Hematopoietic multipotent progenitor cell treated with erythropoietin and hydrocortisone succinate and interleukin-3 and kit ligand, for 8 days (in vitro differentiated cells): Measurements from ENCODE around the gene TBC1D7.

Experiments used
- DNase-seq: peaks from one replicate; pipeline ENCODE4 v3.0.0-alpha.2; 2015

TBC1D7 gene

DNA sequence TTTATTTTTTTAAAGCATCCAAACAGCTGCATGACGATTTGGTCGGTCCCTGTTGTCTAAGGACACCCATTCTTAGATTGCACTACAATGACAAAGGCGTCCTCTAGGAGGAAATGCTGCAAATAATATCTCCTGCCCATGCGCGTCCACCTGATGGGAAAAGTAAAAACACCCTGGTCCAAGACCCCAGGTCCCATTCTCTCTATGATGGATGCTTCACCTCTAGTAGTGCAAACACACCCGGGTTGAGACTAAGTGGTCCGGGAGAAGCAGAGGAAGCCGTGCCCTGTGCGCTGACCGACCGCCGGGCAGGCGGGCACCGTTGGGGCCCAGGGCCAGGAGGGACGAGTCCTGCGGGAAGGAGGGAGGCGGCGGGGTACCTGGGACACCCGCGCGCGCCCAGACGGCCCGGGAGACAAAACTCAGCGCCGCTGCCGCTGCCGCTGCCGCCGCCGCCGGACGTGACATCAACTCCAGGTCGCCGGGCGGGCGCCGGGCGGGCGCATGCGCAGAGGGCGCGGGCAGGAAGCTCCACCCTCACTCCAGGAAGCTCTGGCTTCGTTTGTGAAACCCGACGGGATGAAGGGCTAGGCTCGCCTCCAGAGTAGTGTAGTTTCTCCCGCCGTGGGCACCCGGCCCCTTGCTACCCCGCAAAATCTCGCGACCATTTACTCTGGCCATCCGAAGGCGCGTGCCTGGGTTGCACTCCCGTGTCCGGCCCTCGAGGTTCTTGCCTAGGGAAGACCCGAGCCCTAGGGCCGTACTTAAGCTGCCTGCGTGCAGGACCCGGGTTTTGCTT, at the start of gene TBC1D7:
TBC1D7 (minus strand) TSS at position 462 of the 799 bp plus-strand sequence. CDS start 1,639 bp downstream, outside the sequence.
- peak; percentile 90 for DNase-seq

DNA sequence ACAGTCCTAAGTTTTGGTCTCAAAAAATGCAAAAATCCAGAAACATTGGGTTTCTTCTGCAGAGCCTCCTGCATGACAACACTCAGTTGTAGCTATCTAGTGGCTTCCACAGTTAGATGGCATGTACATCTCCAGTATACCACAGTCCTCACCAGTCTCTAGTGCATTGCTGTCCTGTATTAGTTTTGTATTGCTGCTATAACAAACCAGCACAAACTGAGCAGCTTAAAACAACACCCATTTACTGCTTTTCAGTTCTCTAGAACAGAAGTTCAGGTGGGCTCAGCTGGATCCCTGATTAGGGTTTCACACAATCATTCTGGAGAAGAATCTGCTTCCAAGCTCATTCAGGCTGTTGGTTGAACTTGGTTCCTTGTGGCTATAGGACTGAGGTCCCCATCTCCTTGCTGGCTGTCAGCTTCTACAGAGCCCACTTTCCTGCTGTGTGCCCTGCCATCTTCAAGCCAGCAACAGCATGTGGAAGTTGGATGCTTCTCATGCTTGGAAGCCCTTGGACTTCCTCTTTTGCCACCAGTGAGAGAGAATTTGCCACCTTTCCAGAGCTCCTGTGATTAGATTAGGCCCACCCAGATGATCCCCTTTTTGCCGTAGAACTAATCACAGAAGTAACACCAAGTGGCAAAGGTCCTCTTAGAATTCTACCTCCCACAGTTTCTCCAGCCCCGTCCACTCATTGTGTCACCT, 48.9 kb upstream of the TBC1D7 start:
- no peak for DNase-seq

DNA sequence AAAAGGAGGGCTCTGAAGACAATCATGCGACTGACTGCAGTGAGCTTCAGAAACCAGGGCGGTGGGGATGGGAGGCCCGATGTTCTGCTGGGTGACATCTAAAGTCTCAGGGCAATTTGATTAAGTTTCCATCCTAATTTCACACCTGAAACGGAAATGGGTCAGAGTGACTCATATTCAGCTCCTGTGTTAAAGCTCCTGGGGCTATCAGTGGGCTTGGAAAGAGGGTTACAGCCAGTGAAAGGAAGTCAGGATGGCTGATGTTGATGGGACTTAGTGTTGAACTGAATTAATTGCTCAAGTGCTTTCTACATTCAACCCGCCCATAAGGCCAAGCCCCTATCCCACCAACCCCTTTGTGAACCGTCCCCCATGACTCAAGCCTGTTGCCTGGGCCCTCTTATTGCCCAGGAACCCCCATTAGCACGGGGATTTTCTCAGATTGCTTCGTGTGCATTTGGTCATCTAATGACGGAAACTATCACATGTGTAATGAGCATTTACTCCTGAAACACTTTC, 47.1 kb upstream of the TBC1D7 start:
- DNase-seq, result no peak

DNA sequence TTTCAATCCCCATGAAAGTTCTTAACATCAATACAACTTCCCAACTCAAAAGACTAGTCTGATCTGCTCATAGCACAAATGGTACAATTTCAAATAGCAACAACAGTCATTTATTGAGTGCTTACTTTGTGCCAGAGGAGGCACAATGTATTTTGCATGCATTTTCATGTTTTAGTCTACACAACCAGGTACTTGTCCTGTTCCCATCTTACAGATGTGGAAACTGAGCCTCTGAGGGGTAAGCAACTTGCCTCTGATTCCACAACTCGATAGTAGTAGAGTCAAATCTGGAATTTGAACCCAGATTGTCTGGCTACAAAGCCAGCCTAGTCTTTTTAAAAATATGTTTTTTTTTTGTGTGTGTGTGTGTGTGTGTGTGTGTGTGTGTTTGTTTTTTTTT, 45.6 kb upstream of the TBC1D7 start:
- no peak for DNase-seq

DNA sequence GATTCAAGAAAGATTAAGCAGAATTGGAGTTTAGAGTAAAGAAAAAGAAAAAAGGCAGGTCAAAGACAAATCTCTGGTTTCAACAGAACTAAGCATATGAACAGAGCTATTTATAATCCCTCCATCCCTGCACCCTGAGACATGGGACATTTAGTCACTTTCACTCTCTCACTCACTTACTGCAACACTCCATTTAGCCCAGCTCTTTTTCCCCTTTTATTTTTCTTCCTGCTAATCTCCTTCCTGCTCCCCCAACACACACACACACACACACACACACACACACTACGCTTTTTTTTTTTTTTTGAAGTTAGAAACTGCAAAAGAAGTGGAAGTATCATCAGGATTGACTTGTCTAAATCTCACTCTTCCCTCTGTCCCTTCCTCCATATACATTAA, 45.1 kb upstream of the TBC1D7 start:
- no peak for DNase-seq

DNA sequence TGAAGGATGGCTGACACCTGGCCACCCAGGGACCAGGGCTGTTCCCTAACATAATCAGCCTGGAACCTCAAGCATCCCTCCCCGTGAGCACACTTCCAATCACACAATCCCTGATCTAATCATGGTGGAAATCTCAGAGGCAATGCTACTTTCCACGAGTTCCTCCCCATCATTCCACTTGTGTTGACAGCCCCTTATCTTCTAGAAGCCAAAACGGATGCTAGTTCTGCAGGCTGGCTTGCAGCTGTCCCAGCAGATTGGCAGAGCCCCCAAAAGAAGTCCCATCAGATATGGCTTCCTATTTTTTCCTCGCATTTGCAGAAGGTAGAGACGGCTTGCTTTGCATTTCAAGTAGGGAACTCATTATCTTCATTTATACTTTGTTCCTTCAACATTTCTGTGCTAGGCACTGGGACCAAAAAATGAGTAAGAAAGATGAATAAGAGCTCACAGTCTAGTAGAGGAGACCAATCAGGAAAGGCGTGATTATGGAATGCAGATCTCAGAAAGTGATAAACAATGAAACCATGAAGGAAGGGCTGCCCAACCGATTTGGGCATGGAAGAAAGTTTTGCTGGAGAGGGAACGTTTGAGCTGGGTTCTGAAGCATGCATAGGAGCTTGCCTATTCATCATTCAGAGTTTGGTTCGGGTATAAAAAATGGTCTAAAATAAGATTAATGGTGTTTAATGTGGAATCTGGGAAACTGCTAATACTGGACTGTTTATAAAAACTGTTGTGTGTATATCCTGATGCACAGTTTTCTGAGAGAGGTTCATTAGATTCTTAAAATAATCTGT, 44.6 kb upstream of the TBC1D7 start:
- DNase-seq, result no peak

DNA sequence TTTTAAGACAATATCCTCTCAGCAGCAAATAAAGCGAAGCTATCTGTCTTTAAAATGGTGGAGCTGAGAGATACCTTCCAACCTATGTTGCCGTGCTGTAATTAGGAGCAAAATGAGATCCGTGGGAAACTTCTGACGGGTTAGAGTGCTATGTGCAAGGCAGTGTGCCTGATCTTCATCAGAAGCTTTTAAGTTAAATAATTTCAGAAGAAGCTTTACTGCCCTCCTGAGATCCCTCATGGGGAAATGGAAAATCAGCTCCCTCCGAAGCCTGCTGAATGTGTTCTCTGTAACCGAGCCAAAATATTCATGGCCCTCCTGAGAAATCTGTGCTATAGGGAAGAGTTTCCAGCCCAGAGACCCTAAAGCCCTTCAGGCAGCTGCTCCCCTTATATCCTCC, 43.7 kb upstream of the TBC1D7 start:
- DNase-seq, result no peak

DNA sequence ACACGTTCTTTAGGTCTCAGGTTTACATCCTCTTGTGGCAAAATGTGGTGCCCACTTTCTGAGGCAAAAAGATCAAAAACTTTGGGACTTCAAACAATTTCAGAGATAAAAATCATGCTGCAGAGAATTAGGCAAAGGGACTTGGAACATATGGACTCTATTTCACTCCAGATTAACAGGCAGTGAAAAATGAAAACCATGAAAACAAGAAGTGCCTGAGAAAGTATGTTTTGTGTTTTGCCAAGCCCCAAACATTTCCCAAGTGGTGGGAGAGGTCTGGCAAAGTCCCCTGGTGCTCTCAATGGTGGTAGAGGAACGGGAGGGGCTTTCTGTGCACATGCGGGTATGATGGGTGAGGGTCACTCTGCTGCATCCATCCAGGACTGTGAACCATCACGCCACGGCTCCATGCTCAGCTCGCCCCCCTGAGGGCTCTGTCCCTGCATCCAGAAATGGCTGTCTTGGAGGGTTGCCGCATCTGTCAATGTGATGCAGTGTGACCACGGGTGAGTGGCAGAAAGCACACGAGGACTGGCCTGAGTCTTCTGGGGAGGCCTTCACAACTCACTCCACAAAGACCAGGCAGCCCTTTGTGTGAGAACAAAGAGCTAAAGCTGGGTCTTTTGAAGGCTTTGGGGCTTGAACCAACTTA, 43.2 kb upstream of the TBC1D7 start:
- no peak for DNase-seq

DNA sequence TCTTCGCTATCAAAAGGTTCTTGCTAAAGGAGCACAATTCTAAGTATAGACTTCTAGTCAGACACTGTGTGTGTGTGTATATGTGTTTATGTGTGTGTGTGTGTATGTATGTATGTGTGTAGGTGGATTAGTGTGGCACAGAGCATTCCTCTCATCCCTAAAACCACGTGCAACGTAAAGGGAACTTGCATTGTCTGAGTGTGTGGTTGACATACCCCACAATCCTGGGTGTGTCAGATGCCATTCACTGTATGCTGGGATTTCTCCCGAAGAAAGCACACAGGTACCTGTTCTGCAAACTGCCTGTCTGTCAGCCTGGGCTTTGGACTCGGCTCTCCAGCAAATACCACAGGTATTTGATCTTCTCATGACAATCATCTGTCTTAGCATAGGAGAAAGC, 42.3 kb upstream of the TBC1D7 start:
- DNase-seq, result no peak

DNA sequence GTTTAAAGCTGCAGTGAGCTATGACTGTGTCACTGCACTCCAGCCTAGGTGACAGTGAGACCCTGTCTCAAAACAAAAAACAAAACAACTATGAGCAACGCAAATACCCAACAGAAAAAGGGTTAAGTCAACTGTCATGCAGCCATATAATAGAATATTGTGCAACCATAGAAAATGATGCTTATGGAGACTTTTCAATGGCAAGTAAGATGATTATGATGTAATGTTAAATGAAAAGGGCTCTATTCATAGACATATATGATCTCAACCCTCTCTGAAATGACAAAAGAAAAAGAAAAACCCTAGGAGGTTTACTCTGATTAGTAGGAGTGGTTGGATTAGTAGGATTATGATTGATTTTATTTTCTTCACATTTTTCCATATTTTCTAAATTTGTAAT, 41.3 kb upstream of the TBC1D7 start:
- DNase-seq, result no peak

DNA sequence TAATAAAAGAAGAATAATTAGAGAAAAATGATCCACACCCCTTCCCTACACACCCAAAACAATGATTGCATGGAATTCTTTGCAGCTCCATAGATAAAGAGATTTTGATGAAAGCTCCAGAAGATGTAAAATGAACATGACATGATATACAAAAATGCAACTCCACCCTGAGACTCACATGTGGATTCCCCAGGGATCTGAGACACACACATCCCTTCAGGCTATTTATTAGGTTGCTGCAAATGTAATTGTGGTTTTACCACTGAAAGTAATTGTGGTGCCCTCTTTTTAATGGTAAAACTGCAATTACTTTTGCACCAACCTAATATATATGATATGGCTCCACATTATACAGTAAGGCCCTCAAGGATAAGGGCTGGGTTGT, 40.4 kb upstream of the TBC1D7 start:
- DNase-seq, result no peak

DNA sequence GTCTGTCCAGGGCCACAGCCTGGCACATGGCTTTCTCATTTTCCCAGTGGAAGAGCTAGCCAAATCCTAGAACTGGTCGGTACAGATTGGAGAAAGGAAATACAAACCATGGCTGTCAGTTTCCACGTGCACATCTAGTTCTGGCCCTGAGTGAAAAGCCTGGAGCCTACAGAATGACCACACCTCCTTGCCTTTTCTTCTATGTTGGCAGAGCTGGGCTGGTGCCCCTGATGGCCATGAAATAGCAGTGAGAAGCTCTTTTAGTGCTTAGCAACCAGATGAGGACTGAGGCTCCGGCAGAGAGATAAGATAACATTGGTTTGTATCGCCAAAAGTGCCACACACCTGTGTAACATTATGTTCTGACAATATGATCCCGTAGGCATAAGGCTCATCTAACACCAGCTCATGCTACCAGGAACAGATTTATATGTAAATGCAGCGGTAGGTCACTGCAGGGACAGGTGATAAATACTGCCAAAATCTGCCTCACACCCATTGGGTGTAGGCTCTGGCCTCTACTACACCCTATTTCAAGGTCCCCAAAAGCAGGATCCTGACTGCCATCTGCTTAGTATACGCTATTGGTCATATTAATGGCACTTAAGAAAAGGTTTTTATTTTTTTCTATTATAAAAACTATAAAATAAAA, 39.9 kb upstream of the TBC1D7 start:
- no peak for DNase-seq

DNA sequence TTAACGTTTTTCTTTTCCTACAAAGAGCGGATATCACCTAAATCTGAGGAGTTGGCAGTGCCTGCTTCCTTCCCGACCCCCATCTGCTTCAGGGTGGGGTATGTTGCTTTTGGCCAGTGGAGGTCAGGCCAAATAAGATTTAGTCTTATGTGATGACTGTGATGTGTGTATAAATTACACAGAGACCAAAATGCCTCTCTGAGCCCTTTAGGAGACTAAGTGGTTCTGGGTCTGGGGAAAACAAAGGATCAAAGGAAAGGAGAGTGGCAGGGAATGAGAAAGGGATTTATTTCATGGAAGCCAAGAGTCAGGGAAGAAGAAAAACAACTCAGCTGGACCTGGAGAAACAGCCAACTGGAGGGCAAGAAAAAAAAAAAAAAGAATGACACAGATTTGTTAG, 39.1 kb upstream of the TBC1D7 start:
- no peak for DNase-seq

DNA sequence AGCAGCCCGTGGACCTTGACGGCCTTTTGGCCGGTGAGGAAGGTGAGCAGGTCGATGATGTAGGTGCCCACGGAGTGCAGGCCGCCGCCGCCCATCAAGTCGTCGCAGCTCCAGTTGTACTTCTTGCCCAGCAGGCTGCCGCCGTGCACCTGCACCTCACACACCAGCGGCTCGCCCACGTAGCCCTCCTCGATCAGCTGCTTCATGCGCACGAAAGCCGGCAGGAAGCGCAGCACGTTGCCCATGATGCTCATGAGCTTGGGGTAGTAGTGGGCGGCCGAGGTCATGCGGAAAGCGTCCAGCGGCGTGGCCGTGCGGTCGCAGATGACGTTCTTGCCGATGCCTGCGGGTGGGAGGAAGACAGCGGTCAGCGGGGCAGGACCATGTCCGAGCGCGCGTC, 37.0 kb upstream of the TBC1D7 start:
- no peak for DNase-seq

DNA sequence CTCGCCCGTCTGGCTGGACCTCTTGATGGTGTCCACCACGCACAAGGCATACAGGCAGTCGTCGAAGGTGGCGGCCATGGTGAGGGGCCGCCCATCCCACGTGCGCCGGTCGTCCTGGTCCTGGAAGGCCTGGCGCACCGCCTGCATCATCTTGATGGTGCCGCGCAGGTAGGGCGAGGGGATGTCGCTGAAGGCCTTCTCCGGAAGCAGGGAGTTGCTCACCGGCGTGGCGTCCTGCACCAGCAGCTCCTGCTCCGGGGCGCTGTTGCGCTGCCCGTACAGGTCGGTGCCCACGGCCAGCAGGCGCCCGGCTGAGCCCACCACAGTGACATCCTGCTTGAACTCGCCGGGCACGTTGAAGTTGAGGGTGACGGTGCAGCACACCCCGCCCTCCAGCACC, 36.5 kb upstream of the TBC1D7 start:
- no peak for DNase-seq

DNA sequence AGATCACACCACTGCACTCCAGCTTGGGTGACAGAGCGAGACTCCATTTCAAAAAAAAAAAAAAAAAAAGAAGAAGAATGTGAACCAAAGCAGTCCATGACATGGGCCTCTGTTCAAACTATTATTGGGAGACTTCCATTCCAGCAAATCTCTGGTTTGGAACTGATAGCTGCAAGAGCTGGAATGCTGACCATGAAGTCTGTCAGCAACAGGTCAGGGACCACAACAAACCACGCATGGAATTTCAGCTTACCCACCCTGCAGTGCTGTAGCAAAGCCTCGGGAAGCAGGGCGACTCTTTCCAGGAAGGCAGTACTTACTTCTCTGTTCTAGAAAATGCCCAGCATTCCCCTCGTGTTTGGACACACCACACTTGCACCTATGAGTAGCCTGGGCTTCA, 34.1 kb upstream of the TBC1D7 start:
- no peak for DNase-seq

DNA sequence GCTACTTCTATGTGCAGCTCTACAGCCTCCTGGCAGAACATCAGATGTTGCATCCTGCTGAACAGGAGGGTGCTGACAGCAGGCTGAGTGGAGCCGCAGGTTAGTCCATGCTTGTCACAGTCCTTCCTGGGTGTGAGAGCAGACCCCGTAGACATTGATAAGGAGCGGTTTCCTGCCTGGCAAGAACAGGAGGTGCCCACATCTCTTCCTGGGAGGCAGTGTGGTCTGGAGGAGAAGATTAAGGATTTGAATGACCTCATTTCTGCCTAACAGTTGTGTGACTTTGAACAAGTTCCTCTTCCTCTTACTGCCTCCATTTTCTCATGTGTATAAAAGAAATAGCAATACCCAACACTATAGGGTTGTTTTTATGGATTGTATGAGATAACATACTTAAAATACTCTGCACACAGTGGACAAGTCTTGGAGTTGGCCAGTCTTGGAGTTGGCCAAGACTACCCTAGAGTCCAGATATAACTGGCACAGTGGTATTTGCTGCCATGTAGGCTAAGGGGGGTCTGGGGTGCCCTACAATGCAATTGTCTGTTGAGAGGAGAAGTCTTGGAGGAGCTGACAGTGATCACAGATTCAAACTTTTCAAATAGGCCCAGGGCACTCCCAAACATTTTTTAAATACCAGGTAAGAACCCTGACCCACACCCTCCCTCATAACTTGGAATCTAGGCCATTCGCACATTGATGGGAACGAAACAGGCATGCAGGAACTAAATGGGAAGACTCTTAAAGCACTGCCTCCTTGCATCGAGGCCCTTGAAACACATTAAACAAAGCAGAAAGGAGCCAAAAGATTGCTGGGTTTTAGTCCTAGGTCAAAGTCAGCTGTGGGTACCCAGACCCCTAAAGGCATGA, 32.6 kb upstream of the TBC1D7 start:
- peak; percentile 95 for DNase-seq

DNA sequence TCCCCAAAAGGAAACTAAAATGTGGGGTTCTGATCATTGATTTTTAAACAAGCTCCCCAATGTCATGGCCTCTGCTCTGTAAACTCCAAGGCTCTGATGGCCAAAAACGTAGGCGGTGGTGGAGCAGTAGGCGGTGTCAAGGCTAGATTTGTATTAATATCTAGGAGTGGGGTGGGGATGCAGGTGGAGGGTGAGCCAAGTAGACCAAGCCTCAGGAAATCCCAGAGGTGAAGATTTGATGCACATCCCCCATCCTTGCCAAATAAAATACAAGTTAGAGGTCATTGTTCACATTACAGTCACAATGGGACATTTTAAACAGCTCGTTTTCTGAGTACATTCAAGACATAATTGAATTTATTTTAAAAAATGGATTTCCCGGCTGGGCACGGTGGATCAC, 30.9 kb upstream of the TBC1D7 start:
- DNase-seq, result no peak

DNA sequence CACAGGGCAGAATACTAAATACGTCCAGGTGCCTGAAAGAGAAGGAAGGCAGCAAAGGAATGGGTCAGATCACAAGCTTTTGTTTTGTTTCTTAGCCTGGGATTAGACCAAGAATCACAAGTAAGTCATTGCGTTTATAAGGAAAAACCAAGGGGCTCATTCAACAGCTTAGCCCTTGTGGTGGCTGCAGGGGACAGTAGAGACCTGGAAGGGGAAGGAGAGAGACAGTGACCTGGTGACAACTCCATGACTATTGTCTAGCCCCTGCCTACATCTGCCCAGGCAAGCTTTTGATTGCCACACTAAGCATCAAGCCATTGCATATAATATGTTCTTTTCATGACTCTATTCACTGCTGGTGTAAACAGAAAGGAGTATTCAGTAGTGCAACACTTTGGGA, 30.2 kb upstream of the TBC1D7 start:
- DNase-seq, result peak; percentile 33

DNA sequence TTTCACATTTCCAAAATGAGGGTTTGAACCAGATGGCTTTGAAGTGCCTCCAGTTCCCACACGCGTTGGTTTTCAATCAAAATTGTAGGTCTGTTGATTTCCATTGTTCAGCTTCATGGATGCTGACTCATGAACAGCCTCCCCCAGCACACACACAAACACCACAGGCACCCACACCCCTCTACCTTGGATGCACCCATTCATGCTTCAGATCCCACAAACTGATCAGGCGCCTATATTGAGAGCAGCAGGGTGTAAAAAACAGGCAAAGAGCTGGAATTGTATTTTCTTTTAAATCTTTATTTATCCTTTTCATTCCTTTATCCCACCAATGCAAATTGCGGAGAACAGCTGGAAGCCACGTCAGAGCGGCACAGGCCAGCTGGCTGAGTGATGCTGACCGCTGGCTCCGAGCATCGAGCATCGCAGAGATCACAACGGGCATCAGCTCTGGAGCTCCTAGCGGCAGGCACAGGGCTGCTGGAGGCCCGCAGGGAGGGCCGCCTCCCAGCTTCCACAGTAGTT, 29.3 kb upstream of the TBC1D7 start:
- DNase-seq, result peak; percentile 63
